ENCODE data around the gene FAM149A. TPM values are rescaled to one million over a fixed set of nuclear protein-coding genes. Genes with fewer than 3 reads are reported as not detected.
A peak's percentile ranks its signal among the peaks of the same experiment; 100 is the strongest.

FAM149A gene
- total and polyA plus RNA-seq, 8 donors = 5.6 to 101 (median 29.6) TPM

DNA sequence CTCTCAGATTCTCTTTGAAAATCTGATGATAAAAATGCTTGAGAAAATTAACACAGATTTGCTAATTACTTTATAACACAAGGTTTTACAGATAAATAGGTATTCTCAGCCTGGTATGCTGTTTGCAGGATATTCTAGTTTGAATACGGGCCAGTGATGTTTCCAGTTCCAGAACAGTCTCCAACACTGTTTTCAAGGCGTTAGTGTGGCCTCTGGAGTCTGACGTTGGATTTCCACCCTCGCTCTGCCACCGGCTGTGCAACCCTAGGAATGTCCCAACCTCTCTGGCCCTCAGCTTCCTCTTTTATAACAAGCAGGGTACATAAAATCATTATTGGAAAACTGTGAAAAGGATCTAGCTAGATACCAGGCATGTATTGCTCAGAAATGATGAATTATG, 63.1 kb downstream of the FAM149A start:
- intact Hi-C loops (cut with DNase I; ENCODE audit: low total_unique reads) = no loop called here
- no peaks in the 10 kb centered on the region for H3K27me3 ChIP-seq
- WGBS, 5 donors = 77 to 96% (median 91%) methylated on average over 5 of the region's 5 CpGs
- TF ChIP-seq POLR2AphosphoS5 (IDR thresholded peaks at IDR 0.05) = no peak
- no peak for TF ChIP-seq POLR2A (IDR thresholded peaks at IDR 0.05)
- no peak for TF ChIP-seq CTCF (IDR thresholded peaks at IDR 0.05)
- no peak for TF ChIP-seq EP300 (IDR thresholded peaks at IDR 0.05)
- no peaks in the 10 kb centered on the region for H3K4me1 ChIP-seq
- no peak overlapping the region for H3K27ac ChIP-seq
- H3K9me3 ChIP-seq = no peaks in the 10 kb centered on the region
- no peak overlapping the region for H3K4me3 ChIP-seq
- peaks cover 0 to 70% (median 56%) of the 10 kb centered on the region in 4 donors for H3K36me3 ChIP-seq
- DNase-seq = peak in 1 of 2 donors; percentile 0

DNA sequence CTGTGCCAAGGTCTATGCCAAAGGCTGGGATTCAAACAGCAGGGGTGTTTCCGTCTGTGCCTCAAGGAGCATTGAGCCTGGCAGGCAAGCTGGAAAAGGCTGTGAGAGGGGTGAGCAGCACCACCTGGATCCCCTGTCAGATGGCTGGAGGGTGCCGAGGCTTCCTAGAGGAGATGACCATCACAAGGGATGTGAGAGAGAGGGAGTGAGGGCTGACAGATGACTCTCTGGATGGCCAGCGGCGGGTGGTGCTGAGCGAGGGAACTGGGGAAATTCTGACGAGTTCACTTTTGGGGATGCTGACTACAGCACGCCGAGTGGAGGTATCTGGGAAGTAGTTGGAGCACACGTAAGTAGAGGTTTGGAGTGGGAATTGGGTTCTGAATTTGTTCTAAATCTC, 64.2 kb downstream of the FAM149A start:
- H3K9me3 ChIP-seq = no peaks in the 10 kb centered on the region
- H3K4me1 ChIP-seq = no peaks in the 10 kb centered on the region
- peaks cover 0 to 58% (median 45%) of the 10 kb centered on the region in 4 donors for H3K36me3 ChIP-seq
- no peak overlapping the region for H3K27ac ChIP-seq
- WGBS, 5 donors = 90 to 93% (median 91%) methylated on average over 9 of the region's 9 CpGs
- H3K4me3 ChIP-seq = no peak overlapping the region
- intact Hi-C loops (cut with DNase I; ENCODE audit: low total_unique reads) = no loop called here
- no peak for TF ChIP-seq CTCF (IDR thresholded peaks at IDR 0.05)
- TF ChIP-seq POLR2AphosphoS5 (IDR thresholded peaks at IDR 0.05) = no peak
- no peak for TF ChIP-seq EP300 (IDR thresholded peaks at IDR 0.05)
- H3K27me3 ChIP-seq = no peaks in the 10 kb centered on the region
- peak in 1 of 2 donors; percentile 2 for DNase-seq

- Histone ChIP-seq H3K4me3 (no peak overlapping the region), H3K36me3 (peaks cover 0 to 51% (median 39%) of the 10 kb centered on the region in 4 donors), H3K4me1 (no peaks in the 10 kb centered on the region), H3K27me3 (no peaks in the 10 kb centered on the region), H3K27ac (no peak overlapping the region), H3K9me3 (no peaks in the 10 kb centered on the region)
- 89 to 93% (median 91%) methylated on average over 17 to 18 of the region's 18 CpGs for WGBS, 5 donors
- DNase-seq = peak in 1 of 2 donors; percentile 1
- TF ChIP-seq EP300 (IDR thresholded peaks at IDR 0.05) (no peak), POLR2AphosphoS5 (IDR thresholded peaks at IDR 0.05) (no peak), CTCF (IDR thresholded peaks at IDR 0.05) (no peak), POLR2A (IDR thresholded peaks at IDR 0.05) (no peak)
- intact Hi-C loops (cut with DNase I; ENCODE audit: low total_unique reads) = no loop called here
Measured at GRCh38 chr4:186169333-186169944, 64.9 kb downstream of the FAM149A start.

- WGBS, 5 donors = 82 to 95% (median 91%) methylated on average over 16 of the region's 16 CpGs
- TF ChIP-seq CTCF (IDR thresholded peaks at IDR 0.05) = no peak
- TF ChIP-seq POLR2AphosphoS5 (IDR thresholded peaks at IDR 0.05) = no peak
- TF ChIP-seq EP300 (IDR thresholded peaks at IDR 0.05) = no peak
- H3K36me3 ChIP-seq = peaks cover 0 to 44% (median 32%) of the 10 kb centered on the region in 4 donors
Measured at GRCh38 chr4:186169945-186170802, 65.7 kb downstream of the FAM149A start.

More at GRCh38 chr4:186169945-186170802, 65.7 kb downstream of the FAM149A start:
- H3K4me1 ChIP-seq = no peaks in the 10 kb centered on the region
- DNase-seq = peak in 1 of 2 donors; percentile 2
- intact Hi-C loops (cut with DNase I; ENCODE audit: low total_unique reads) = no loop called here
- no peak overlapping the region for H3K27ac ChIP-seq
- H3K27me3 ChIP-seq = no peaks in the 10 kb centered on the region
- H3K4me3 ChIP-seq = no peak overlapping the region
- H3K9me3 ChIP-seq = no peaks in the 10 kb centered on the region

Data from stomach (tissue), 9 donors.